Measurements from ENCODE around the gene ANKMY2.

ANKMY2 gene

GRCh38 chr7:16562456-16563220 lies 82.9 kb downstream of the ANKMY2 start:
- Mint-ChIP-seq H3K27me3 (no peaks in the 10 kb centered on the region), H3K4me3 (no peak overlapping the region), H3K36me3 (ENCODE audit: low read depth) (no peaks in the 10 kb centered on the region), H3K9me3 (no peaks in the 10 kb centered on the region), H3K27ac (no peak overlapping the region), H3K4me1 (ENCODE audit: low read depth) (no peaks in the 10 kb centered on the region)
- intact Hi-C loops (cut with micrococcal nuclease), result loop anchor here (5.0 to 10.0 kb wide), 2 partner anchors 130 to 1238 kb away; no protein-coding TSS in a partner anchor

- Mint-ChIP-seq H3K27me3 (no peaks in the 10 kb centered on the region), H3K36me3 (ENCODE audit: low read depth) (no peaks in the 10 kb centered on the region), H3K27ac (no peak overlapping the region), H3K4me1 (ENCODE audit: low read depth) (no peaks in the 10 kb centered on the region), H3K9me3 (no peaks in the 10 kb centered on the region), H3K4me3 (no peak overlapping the region)
- intact Hi-C loops (cut with micrococcal nuclease), result loop anchor here (5.0 to 10.0 kb wide), 2 partner anchors 130 to 1237 kb away; no protein-coding TSS in a partner anchor
Observed at GRCh38 chr7:16561943-16562342, 83.6 kb downstream of the ANKMY2 start.

- no peaks in the 10 kb centered on the region for H3K27me3 Mint-ChIP-seq
- intact Hi-C loops (cut with micrococcal nuclease), result loop anchor here (5.0 to 10.0 kb wide), 2 partner anchors 127 to 1235 kb away; no protein-coding TSS in a partner anchor
- H3K4me3 Mint-ChIP-seq, result no peak overlapping the region
Observed at GRCh38 chr7:16559497-16560179, 85.9 kb downstream of the ANKMY2 start.

GRCh38 chr7:16558761-16559302 lies 86.7 kb downstream of the ANKMY2 start:
- intact Hi-C loops (cut with micrococcal nuclease), result no loop called here
- Mint-ChIP-seq H3K27ac (no peak overlapping the region), H3K4me3 (no peak overlapping the region), H3K4me1 (ENCODE audit: low read depth) (no peaks in the 10 kb centered on the region), H3K9me3 (no peaks in the 10 kb centered on the region), H3K36me3 (ENCODE audit: low read depth) (no peaks in the 10 kb centered on the region), H3K27me3 (no peaks in the 10 kb centered on the region)

More at GRCh38 chr7:16559497-16560179, 85.9 kb downstream of the ANKMY2 start:
- H3K9me3 Mint-ChIP-seq, result no peaks in the 10 kb centered on the region
- H3K4me1 Mint-ChIP-seq (ENCODE audit: low read depth), result no peaks in the 10 kb centered on the region
- H3K27ac Mint-ChIP-seq, result no peak overlapping the region
- no peaks in the 10 kb centered on the region for H3K36me3 Mint-ChIP-seq (ENCODE audit: low read depth)

- no peaks in the 10 kb centered on the region for H3K27me3 Mint-ChIP-seq
- no peak overlapping the region for H3K27ac Mint-ChIP-seq
- no peaks in the 10 kb centered on the region for H3K9me3 Mint-ChIP-seq
- no peaks in the 10 kb centered on the region for H3K36me3 Mint-ChIP-seq (ENCODE audit: low read depth)
- no peaks in the 10 kb centered on the region for H3K4me1 Mint-ChIP-seq (ENCODE audit: low read depth)
- intact Hi-C loops (cut with micrococcal nuclease), result no loop called here
- H3K4me3 Mint-ChIP-seq, result no peak overlapping the region
Observed at GRCh38 chr7:16556359-16556758, 89.2 kb downstream of the ANKMY2 start.

- no peaks in the 10 kb centered on the region for H3K27me3 Mint-ChIP-seq
- no peaks in the 10 kb centered on the region for H3K4me1 Mint-ChIP-seq (ENCODE audit: low read depth)
- intact Hi-C loops (cut with micrococcal nuclease), result no loop called here
- H3K4me3 Mint-ChIP-seq, result no peak overlapping the region
- no peaks in the 10 kb centered on the region for H3K36me3 Mint-ChIP-seq (ENCODE audit: low read depth)
- no peaks in the 10 kb centered on the region for H3K9me3 Mint-ChIP-seq
- H3K27ac Mint-ChIP-seq, result no peak overlapping the region
Observed at GRCh38 chr7:16554518-16555236, 90.9 kb downstream of the ANKMY2 start.

- Mint-ChIP-seq H3K36me3 (ENCODE audit: low read depth) (no peaks in the 10 kb centered on the region), H3K9me3 (no peaks in the 10 kb centered on the region), H3K4me3 (no peak overlapping the region), H3K27me3 (no peaks in the 10 kb centered on the region), H3K27ac (no peak overlapping the region), H3K4me1 (ENCODE audit: low read depth) (no peaks in the 10 kb centered on the region)
- intact Hi-C loops (cut with micrococcal nuclease), result no loop called here
Observed at GRCh38 chr7:16550671-16551070, 94.9 kb downstream of the ANKMY2 start.

All from dendritic cell treated with granulocyte-macrophage colony-stimulating factor and Interleukin-4, amounts not matched to agents 40 ng/mL and 50 ng/mL, for 4 days (primary cell).